Panc1 (cell line): ENCODE measurements around the gene TSPAN14. TPM values are rescaled to one million over a fixed set of nuclear protein-coding genes. Genes with fewer than 3 reads are reported as not detected.

ENCODE experiments used
- ATAC-seq: fragments of 200-7000 bp; cut with Tn5 transposase; 2 replicates; pipeline ENCODE4 v1.9.1; 2020; ENCODE audit warnings: mild to moderate bottlenecking, moderate library complexity
- BruUV-seq: library from RNA; stranded (reverse); fragments of 400-500 nt; replicated peaks from 2 replicates; lab custom pipeline; 2021; lab: Mats Ljungman, UMichigan
- CTCF ChIA-PET: fragments of 300-600 bp; sonication (Branson Sonifier 250); formaldehyde crosslinking; loops from one replicate; lab custom pipeline; 2022; ENCODE audit warnings: antibody characterized with exemption; lab: Charles Lee
- POLR2A ChIA-PET: fragments of 300-600 bp; sonication (Branson Sonifier 250); formaldehyde crosslinking; loops from one replicate; lab custom pipeline; 2022; ENCODE audit warnings: antibody characterized with exemption; lab: Charles Lee
- DNase-seq: peaks from one replicate; pipeline ENCODE4 v3.0.0-alpha.2; 2010; ENCODE audit warnings: low read depth, low spot score
- H3K27ac ChIP-seq: 2 replicates; pipeline ENCODE4 v1.5.1; 2011; ENCODE audit warnings: mild to moderate bottlenecking, low read length, inconsistent platforms
- H3K27me3 ChIP-seq: fragments of 200-500 bp; sonication (Bioruptor generic); 2 replicates; pipeline ENCODE4 v1.6.0; 2014; ENCODE audit warnings: low read length, inconsistent platforms; ENCODE audit not compliant: control insufficient read depth, insufficient read depth
- H3K36me3 ChIP-seq: fragments of 200-500 bp; sonication (Bioruptor generic); 2 replicates; pipeline ENCODE4 v1.5.1; 2014; ENCODE audit warnings: inconsistent platforms, mild to moderate bottlenecking, low read length, moderate library complexity; ENCODE audit not compliant: control insufficient read depth, insufficient read depth
- H3K4me1 ChIP-seq: 2 replicates; pipeline ENCODE4 v1.5.1; 2011; ENCODE audit warnings: inconsistent platforms, mild to moderate bottlenecking, low read length, moderate library complexity; ENCODE audit not compliant: control insufficient read depth, insufficient read depth
- H3K4me3 ChIP-seq, 2 experiments: 2 replicates each; pipeline ENCODE4 v1.5.1; 2011 to 2012; ENCODE audit warnings: low read depth in 2 of 2, low read length in 2 of 2, mild to moderate bottlenecking in 2 of 2, inconsistent platforms in 1 of 2, moderate library complexity in 1 of 2
- H3K9me3 ChIP-seq: fragments of 200-500 bp; sonication (Bioruptor generic); 2 replicates; pipeline ENCODE4 v1.5.1; 2014; ENCODE audit warnings: low read depth, mild to moderate bottlenecking, inconsistent platforms, low read length, moderate library complexity; ENCODE audit not compliant: control insufficient read depth, insufficient read depth
- POLR2AphosphoS5 ChIP-seq: IDR thresholded peaks from 2 replicates; pipeline ENCODE4 v1.6.1; 2012; ENCODE audit warnings: mild to moderate bottlenecking, low read depth, low read length, moderate library complexity
- REST ChIP-seq, 2 experiments: IDR thresholded peaks; 2 replicates each; pipeline ENCODE4 v1.6.1; 2011 to 2012; ENCODE audit warnings: low read depth in 2 of 2, control low read depth in 1 of 2, low read length in 1 of 2, mild to moderate bottlenecking in 1 of 2, moderate library complexity in 1 of 2; ENCODE audit not compliant: insufficient read depth in 1 of 2
- SIN3A ChIP-seq: IDR thresholded peaks from 2 replicates; pipeline ENCODE4 v1.6.1; 2012; ENCODE audit warnings: low read depth, mild to moderate bottlenecking, low read length, moderate library complexity, borderline replicate concordance; ENCODE audit not compliant: insufficient read depth
- TCF7L2 ChIP-seq: IDR thresholded peaks from 2 replicates; pipeline ENCODE4 v1.6.1; 2011; ENCODE audit warnings: mild to moderate bottlenecking, low read depth, low read length, inconsistent platforms
- in situ Hi-C: cut with HindIII; loops from 2 replicates; pipeline ENCODE4 v1.10.0; 2016; ENCODE audit warnings: low sequenced_read_pairs, low pct_unique_long_range_greater_than_20kb
- intact Hi-C: fragments of 100-400 bp; cut with micrococcal nuclease; formaldehyde crosslinking; loops from one replicate; pipeline ENCODE4 v1.10.0; 2022; ENCODE audit not compliant: unreplicated experiment
- total RNA-seq: library from RNA; stranded (reverse); gene quantifications from one replicate; pipeline ENCODE4 v1.2.1, GENCODE V29; 2021; ENCODE audit not compliant: unreplicated experiment
- TF ChIP-seq, protein P1 (sequence below): fragments of 450-650 bp; IDR thresholded peaks from 2 replicates; pipeline ENCODE4 v1.5.1; 2017; ENCODE audit warnings: mild to moderate bottlenecking

Gene TSPAN14
- total RNA-seq, 1 experiment from 2014 or later: 39.0 TPM

GRCh38 chr10:80513106-80513505, 59.0 kb downstream of the TSPAN14 start:
- no TSS peak for BruUV-seq
- no peak overlapping the region for H3K27ac ChIP-seq
- H3K4me3 ChIP-seq: no peak overlapping the region
- intact Hi-C loops (no loop called here), in situ Hi-C loops (no loop called here)
- H3K4me1 ChIP-seq: no peaks in the 10 kb centered on the region
- POLR2A ChIA-PET: no interaction called here
- H3K9me3 ChIP-seq: no peaks in the 10 kb centered on the region
- CTCF ChIA-PET: interaction anchor here (3.8 kb wide), 1 partner anchor 8 kb away, joined by 9 read pairs; no protein-coding TSS in a partner anchor
- no peaks in the 10 kb centered on the region for H3K36me3 ChIP-seq
- ATAC-seq: no peak
- H3K27me3 ChIP-seq: no peaks in the 10 kb centered on the region
- TF ChIP-seq SIN3A (no peak), POLR2AphosphoS5 (no peak), TCF7L2 (no peak), REST (IDR thresholded peaks at IDR 0.05; ENCODE audit: insufficient read depth in 1 of 2, low read depth in 2 of 2, low read length in 1 of 2) (no peak)
- TF ChIP-seq, protein P1, sequence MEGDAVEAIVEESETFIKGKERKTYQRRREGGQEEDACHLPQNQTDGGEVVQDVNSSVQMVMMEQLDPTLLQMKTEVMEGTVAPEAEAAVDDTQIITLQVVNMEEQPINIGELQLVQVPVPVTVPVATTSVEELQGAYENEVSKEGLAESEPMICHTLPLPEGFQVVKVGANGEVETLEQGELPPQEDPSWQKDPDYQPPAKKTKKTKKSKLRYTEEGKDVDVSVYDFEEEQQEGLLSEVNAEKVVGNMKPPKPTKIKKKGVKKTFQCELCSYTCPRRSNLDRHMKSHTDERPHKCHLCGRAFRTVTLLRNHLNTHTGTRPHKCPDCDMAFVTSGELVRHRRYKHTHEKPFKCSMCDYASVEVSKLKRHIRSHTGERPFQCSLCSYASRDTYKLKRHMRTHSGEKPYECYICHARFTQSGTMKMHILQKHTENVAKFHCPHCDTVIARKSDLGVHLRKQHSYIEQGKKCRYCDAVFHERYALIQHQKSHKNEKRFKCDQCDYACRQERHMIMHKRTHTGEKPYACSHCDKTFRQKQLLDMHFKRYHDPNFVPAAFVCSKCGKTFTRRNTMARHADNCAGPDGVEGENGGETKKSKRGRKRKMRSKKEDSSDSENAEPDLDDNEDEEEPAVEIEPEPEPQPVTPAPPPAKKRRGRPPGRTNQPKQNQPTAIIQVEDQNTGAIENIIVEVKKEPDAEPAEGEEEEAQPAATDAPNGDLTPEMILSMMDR: no peak
- no peak for DNase-seq

- BruUV-seq: no TSS peak
- ATAC-seq (no peak), DNase-seq (no peak)
- TF ChIP-seq SIN3A (no peak), POLR2AphosphoS5 (no peak), REST (IDR thresholded peaks at IDR 0.05; ENCODE audit: insufficient read depth in 1 of 2, low read depth in 2 of 2, low read length in 1 of 2) (no peak), TCF7L2 (no peak)
- TF ChIP-seq, protein P1: no peak
- Histone ChIP-seq H3K27me3 (no peaks in the 10 kb centered on the region), H3K36me3 (no peaks in the 10 kb centered on the region), H3K27ac (no peak overlapping the region), H3K4me3 (no peak overlapping the region), H3K4me1 (no peaks in the 10 kb centered on the region), H3K9me3 (no peaks in the 10 kb centered on the region)
- ChIA-PET POLR2A (no interaction called here), CTCF (interaction anchor here (0.9 to 3.8 kb wide), 2 partner anchors 10 to 71 kb away, joined by 4 to 9 read pairs; no protein-coding TSS in a partner anchor)
- intact Hi-C loops (no loop called here), in situ Hi-C loops (no loop called here)
Measured at GRCh38 chr10:80515511-80515910, 61.4 kb downstream of the TSPAN14 start.
